ENCODE data around the gene GRIA2. TPM values are rescaled to one million over a fixed set of nuclear protein-coding genes. Genes with fewer than 3 reads are reported as not detected.

The GRIA2 gene
- total and polyA plus RNA-seq, 7 donors: 0.09 to 3.0 (median 0.12) TPM; not detected in 3

GRCh38 chr4:157265281-157265680, 44.8 kb downstream of the GRIA2 start:
- ATAC-seq (peak; percentile 73 to 98 (median 90)), DNase-seq (peak in 1 of 2 donors; percentile 65)
- H3K36me3 ChIP-seq (ENCODE audit: insufficient read depth in 1 of 2, low read depth in 1 of 2): no peaks in the 10 kb centered on the region
- WGBS, 3 donors: 11 to 23% (median 23%) methylated on average over 2 of the region's 2 CpGs
- no peak overlapping the region for H3K4me3 ChIP-seq
- no peaks in the 10 kb centered on the region for H3K9me3 ChIP-seq
- no peaks in the 10 kb centered on the region for H3K27me3 ChIP-seq (ENCODE audit: insufficient read depth in 3 of 3, low read length in 2 of 3)
- TF ChIP-seq CTCF (IDR thresholded peaks at IDR 0.05): no peak
- peak overlapping the region; percentile 41 for H3K27ac ChIP-seq
- H3K4me1 ChIP-seq: peaks cover 3% of the 10 kb centered on the region
- intact Hi-C loops (cut with DNase I): no loop called here

GRCh38 chr4:157270108-157270507, 49.6 kb downstream of the GRIA2 start:
- Histone ChIP-seq H3K4me1 (peaks cover 3% of the 10 kb centered on the region), H3K9me3 (no peaks in the 10 kb centered on the region), H3K27me3 (ENCODE audit: insufficient read depth in 3 of 3, low read length in 2 of 3) (no peaks in the 10 kb centered on the region), H3K27ac (no peak overlapping the region), H3K4me3 (no peak overlapping the region), H3K36me3 (ENCODE audit: insufficient read depth in 1 of 2, low read depth in 1 of 2) (no peaks in the 10 kb centered on the region)
- DNase-seq: no peak
- 67 to 90% (median 86%) methylated on average over 2 of the region's 2 CpGs for WGBS, 3 donors
- intact Hi-C loops (cut with DNase I): no loop called here
- TF ChIP-seq CTCF (IDR thresholded peaks at IDR 0.05): no peak
- no peak for ATAC-seq

GRCh38 chr4:157270552-157270951, 50.0 kb downstream of the GRIA2 start:
- no peak for ATAC-seq
- 45 to 72% (median 68%) methylated on average over 5 of the region's 5 CpGs for WGBS, 3 donors
- H3K27ac ChIP-seq: no peak overlapping the region

GRCh38 chr4:157271166-157271869, 50.8 kb downstream of the GRIA2 start:
- WGBS, 3 donors: 24 to 42% (median 40%) methylated on average over 1 of the region's 1 CpG
- Histone ChIP-seq H3K9me3 (no peaks in the 10 kb centered on the region), H3K27ac (no peak overlapping the region), H3K36me3 (ENCODE audit: insufficient read depth in 1 of 2, low read depth in 1 of 2) (no peaks in the 10 kb centered on the region), H3K27me3 (ENCODE audit: insufficient read depth in 3 of 3, low read length in 2 of 3) (no peaks in the 10 kb centered on the region), H3K4me3 (no peak overlapping the region), H3K4me1 (no peaks in the 10 kb centered on the region)
- no peak for ATAC-seq
- DNase-seq: no peak
- intact Hi-C loops (cut with DNase I): no loop called here
- no peak for TF ChIP-seq CTCF (IDR thresholded peaks at IDR 0.05)

More at GRCh38 chr4:157270552-157270951, 50.0 kb downstream of the GRIA2 start:
- TF ChIP-seq CTCF (IDR thresholded peaks at IDR 0.05): no peak
- Histone ChIP-seq H3K36me3 (ENCODE audit: insufficient read depth in 1 of 2, low read depth in 1 of 2) (no peaks in the 10 kb centered on the region), H3K4me3 (no peak overlapping the region), H3K4me1 (peaks cover 3% of the 10 kb centered on the region), H3K9me3 (no peaks in the 10 kb centered on the region), H3K27me3 (ENCODE audit: insufficient read depth in 3 of 3, low read length in 2 of 3) (no peaks in the 10 kb centered on the region)
- no peak for DNase-seq
- intact Hi-C loops (cut with DNase I): no loop called here

GRCh38 chr4:157280673-157281072, 60.1 kb downstream of the GRIA2 start:
- Histone ChIP-seq H3K9me3 (no peaks in the 10 kb centered on the region), H3K27ac (no peak overlapping the region), H3K27me3 (ENCODE audit: insufficient read depth in 3 of 3, low read length in 2 of 3) (no peaks in the 10 kb centered on the region), H3K4me3 (no peak overlapping the region), H3K36me3 (ENCODE audit: insufficient read depth in 1 of 2, low read depth in 1 of 2) (no peaks in the 10 kb centered on the region), H3K4me1 (no peaks in the 10 kb centered on the region)
- no peak for TF ChIP-seq CTCF (IDR thresholded peaks at IDR 0.05)
- 15 to 50% (median 38%) methylated on average over 1 of the region's 1 CpG for whole genome bisulfite sequencing, 3 donors
- intact Hi-C loops (cut with DNase I): no loop called here
- DNase-seq (no peak), ATAC-seq (peak; percentile 32 to 76 (median 52))

Data from psoas muscle (tissue), 8 donors.